ENCODE data around the gene SDR39U1. TPM values are rescaled to one million over a fixed set of nuclear protein-coding genes. Genes with fewer than 3 reads are reported as not detected.

The SDR39U1 gene
- total and polyA plus RNA-seq, 10 of the 15 experiments (the other 5 are each of a cell fraction or from before 2014, with no cell fraction given), result 14.0 to 89.3 (median 42.2) TPM

GRCh38 chr14:24437020-24437735, 5.4 kb downstream of the SDR39U1 start:
- intact Hi-C loops (cut with micrococcal nuclease; ENCODE audit: unreplicated experiment), result no loop called here
- Histone ChIP-seq H4K20me1 (ENCODE audit: control insufficient read depth, insufficient read depth) (no peaks in the 10 kb centered on the region), H3K4me2 (ENCODE audit: control insufficient read depth, insufficient read depth) (no peak overlapping the region), H3K9ac (ENCODE audit: control insufficient read depth, insufficient read depth, low read length) (no peak overlapping the region), H2AFZ (ENCODE audit: control insufficient read depth, low read depth, low read length) (no peak overlapping the region), H3K27me3 (replicated peaks in 1 of 2; ENCODE audit: control insufficient read depth in 2 of 2, insufficient read depth in 2 of 2, low read length in 1 of 2) (no peaks in the 10 kb centered on the region), H3K4me3 (no peak overlapping the region), H3K9me3 (replicated peaks; ENCODE audit: control insufficient read depth, insufficient read depth, low read length) (no peaks in the 10 kb centered on the region), H3K27ac (ENCODE audit: control insufficient read depth, insufficient read depth) (no peak overlapping the region), H3K79me2 (ENCODE audit: control insufficient read depth, insufficient read depth, low read length) (peaks cover 10% of the 10 kb centered on the region), H3K36me3 (ENCODE audit: control insufficient read depth in 2 of 2, insufficient read depth in 2 of 2, low read length in 1 of 2) (peaks cover 13 to 33% of the 10 kb centered on the region in 2 experiments), H3K4me1 (ENCODE audit: control insufficient read depth, insufficient read depth, low read length) (peaks cover 14% of the 10 kb centered on the region)
- TF ChIP-seq CBFB (IDR thresholded peaks at IDR 0.05; ENCODE audit: low read depth) (0 out of 2 replicates have a peak, but pooled peaks have one; percentile 11), POLR2A (IDR thresholded peaks at IDR 0.05; ENCODE audit: low read depth, low read length) (peak; percentile 42; the same call in 1 of the 2 replicates), NR2C2 (IDR thresholded peaks at IDR 0.05; ENCODE audit: borderline replicate concordance, control insufficient read depth, insufficient read length, low read depth) (no peak), NKRF (conservative IDR thresholded peaks at IDR 0.05) (no peak), BHLHE40 (IDR thresholded peaks at IDR 0.05; ENCODE audit: borderline replicate concordance in 1 of 2, low read depth in 2 of 2, low read length in 1 of 2) (0 out of 4 replicates have a peak, but pooled peaks of 1 of the 2 experiments have one; percentile 0), RAD21 (IDR thresholded peaks at IDR 0.05; ENCODE audit: insufficient read depth, low read depth, low read length) (no peak), IRF5 (IDR thresholded peaks at IDR 0.05; ENCODE audit: borderline replicate concordance) (0 out of 2 replicates have a peak, but pooled peaks have one; percentile 17), IKZF2 (IDR thresholded peaks at IDR 0.05) (0 out of 4 replicates have a peak, but pooled peaks of 1 of the 2 experiments have one; percentile 42), PAX8 (IDR thresholded peaks at IDR 0.05) (no peak), SMAD1 (IDR thresholded peaks at IDR 0.05; ENCODE audit: low read depth, partially characterized antibody) (no peak)
- SMC1A ChIA-PET (ENCODE audit: uncharacterized antibody, unreplicated experiment), result interaction anchor here (0.6 to 8.1 kb wide), 13 partner anchors 18 to 194 kb away, joined by 3 to 73 read pairs (median 5); partner anchors contain the start of genes ADCY4, RIPK3 and TINF2
- POLR2A ChIA-PET, result interaction anchor here (0.5 to 1.4 kb wide), 4 partner anchors 71 to 194 kb away, joined by 3 to 4 read pairs (median 4); no protein-coding TSS in a partner anchor
- BruUV-seq (replicated peaks), result no TSS peak
- ATAC-seq, result no peak
- WGBS (ENCODE audit: insufficient coverage, insufficient replicate concordance, low lambda C conversion rate, missing lambda C conversion rate), result 70% methylated on average over 12 of the region's 12 CpGs
- DNase-seq (ENCODE audit: low read depth, low spot score), result no peak
- in situ Hi-C loops (cut with MboI), result loop anchor here (5.0 to 10.0 kb wide), 2 partner anchors 195 to 1132 kb away; partner anchors contain the start of genes BCL2L2, PPP1R3E and TINF2
- CTCF ChIA-PET, result interaction anchor here (0.7 to 11.4 kb wide), 20 partner anchors 9 to 962 kb away, joined by 3 to 220 read pairs (median 6); partner anchors contain the start of genes ADCY4, CIDEB, RIPK3 and TINF2
- FAIRE-seq, result no peak
- RAD21 ChIA-PET (ENCODE audit: unreplicated experiment), result interaction anchor here (1.0 to 4.2 kb wide), 6 partner anchors 71 to 137 kb away, joined by 3 to 31 read pairs (median 4); partner anchors contain the start of genes CIDEB, DHRS1 and NOP9
